Lung (tissue), 12 donors: Measurements from ENCODE around the gene TYRO3. TPM values are rescaled to one million over a fixed set of nuclear protein-coding genes. Genes with fewer than 3 reads are reported as not detected.

Experiments
- ATAC-seq: fragments of 200-7000 bp; cut with Tn5 transposase; one replicate; pipeline ENCODE4 v1.9.1; 2020; ENCODE audit warnings: moderate number of reproducible peaks; ENCODE audit not compliant: insufficient read depth, low FRiP score
- DNase-seq, 3 donors: peaks; one replicate each; pipeline ENCODE4 v3.0.0-alpha.2; 2013 to 2017
- H3K27ac ChIP-seq, 2 donors: one replicate each; pipeline ENCODE4 v1.5.1; 2013; ENCODE audit warnings: mild to moderate bottlenecking in 2 of 2, moderate library complexity in 2 of 2, control low read depth in 1 of 2, inconsistent platforms in 1 of 2, low read depth in 1 of 2, low read length in 1 of 2
- H3K27me3 ChIP-seq, 3 donors: one replicate each; pipeline ENCODE4 v1.5.1; 2013; ENCODE audit warnings: low read length in 2 of 3; ENCODE audit not compliant: control insufficient read depth in 3 of 3, insufficient read depth in 3 of 3
- H3K36me3 ChIP-seq, 4 donors: one replicate each; pipeline ENCODE4 v1.5.1; 2013; ENCODE audit warnings: low read length in 4 of 4, mild to moderate bottlenecking in 1 of 4, moderate library complexity in 1 of 4; ENCODE audit not compliant: control insufficient read depth in 4 of 4, insufficient read depth in 4 of 4
- H3K4me1 ChIP-seq, 5 donors: one replicate each; pipeline ENCODE4 v1.5.1; 2013; ENCODE audit warnings: low read length in 5 of 5, mild to moderate bottlenecking in 2 of 5, moderate library complexity in 1 of 5; ENCODE audit not compliant: control insufficient read depth in 5 of 5, insufficient read depth in 5 of 5
- H3K4me3 ChIP-seq: one replicate; pipeline ENCODE4 v1.5.1; 2013; ENCODE audit warnings: mild to moderate bottlenecking, control low read depth, moderate library complexity
- H3K9ac ChIP-seq, 2 donors: one replicate each; pipeline ENCODE4 v1.5.1; 2013; ENCODE audit warnings: low read length in 2 of 2, control low read depth in 1 of 2; ENCODE audit not compliant: insufficient read depth in 1 of 2
- H3K9me3 ChIP-seq, 4 donors: one replicate each; pipeline ENCODE4 v1.5.1; 2013; ENCODE audit warnings: low read length in 3 of 4, mild to moderate bottlenecking in 1 of 4, moderate library complexity in 1 of 4; ENCODE audit not compliant: control insufficient read depth in 4 of 4, insufficient read depth in 3 of 4
- CTCF ChIP-seq: IDR thresholded peaks from 2 replicates; pipeline ENCODE4 v1.5.1; 2012; ENCODE audit warnings: mild to moderate bottlenecking; ENCODE audit errors: control extremely low read depth, extremely low read depth
- WGBS, 2 donors: extraction: QIAGEN DNeasy Blood & Tissue Kit; methylation state at CpG; one replicate each; pipeline ENCODE4 v1.1.7; 2013; 5-methylcytosine and 5-hydroxymethylcytosine counted together
- polyA plus RNA-seq, 2 donors: library from polyadenylated mRNA; stranded (reverse); fragments of 200-250 nt; gene quantifications; one replicate each; pipeline ENCODE4 v1.2.1, GENCODE V29; 2013
- total RNA-seq, 2 donors: library from RNA; depleted of rRNA in 1 of 2; stranded (reverse); fragments of >200 nt in 1 of 2; gene quantifications; one replicate each; pipeline ENCODE4 v1.2.1, GENCODE V29; 2014 to 2021
- donor health status: control.
- donor health status: control.
- donor health status: Bipolar disorder and iron deficiency.
- donor health status: healthy.
- donor health status: DM: yes; HTN: yes; CAD: no.

Gene TYRO3
- total and polyA plus RNA-seq, 4 donors, result 4.2 to 17.9 (median 12.6) TPM

GRCh38 chr15:41597787-41598186 lies 38.8 kb downstream of the TYRO3 start:
- 98% methylated on average over 5 of the region's 5 CpGs for WGBS, 2 donors
- ATAC-seq, result no peak

GRCh38 chr15:41599061-41599460 lies 40.0 kb downstream of the TYRO3 start:
- H3K4me1 ChIP-seq, result peaks cover 0 to 2% (median 0%) of the 10 kb centered on the region in 5 donors
- H3K9ac ChIP-seq, result no peak overlapping the region
- no peak for DNase-seq
- no peaks in the 10 kb centered on the region for H3K9me3 ChIP-seq
- no peaks in the 10 kb centered on the region for H3K27me3 ChIP-seq
- no peak overlapping the region for H3K4me3 ChIP-seq
- no peaks in the 10 kb centered on the region for H3K36me3 ChIP-seq
- no peak for ATAC-seq
- no peak for TF ChIP-seq CTCF
- WGBS, 2 donors, result 87 to 91% methylated on average over 1 of the region's 1 CpG
- H3K27ac ChIP-seq, result no peak overlapping the region

More at GRCh38 chr15:41597787-41598186, 38.8 kb downstream of the TYRO3 start:
- DNase-seq, result no peak
- no peaks in the 10 kb centered on the region for H3K4me1 ChIP-seq
- H3K27me3 ChIP-seq, result no peaks in the 10 kb centered on the region
- no peak overlapping the region for H3K4me3 ChIP-seq
- no peak overlapping the region for H3K9ac ChIP-seq
- H3K9me3 ChIP-seq, result no peaks in the 10 kb centered on the region
- H3K27ac ChIP-seq, result no peak overlapping the region
- no peak for TF ChIP-seq CTCF
- no peaks in the 10 kb centered on the region for H3K36me3 ChIP-seq

GRCh38 chr15:41603411-41603935 lies 44.5 kb downstream of the TYRO3 start:
- TF ChIP-seq CTCF, result no peak
- peaks cover 0 to 9% (median 0%) of the 10 kb centered on the region in 5 donors for H3K4me1 ChIP-seq
- 77 to 78% methylated on average over 6 of the region's 6 CpGs for WGBS, 2 donors
- DNase-seq, result no peak
- no peak for ATAC-seq
- H3K27me3 ChIP-seq, result no peaks in the 10 kb centered on the region
- no peak overlapping the region for H3K4me3 ChIP-seq
- no peak overlapping the region for H3K9ac ChIP-seq
- H3K36me3 ChIP-seq, result no peaks in the 10 kb centered on the region
- no peaks in the 10 kb centered on the region for H3K9me3 ChIP-seq
- no peak overlapping the region for H3K27ac ChIP-seq
